Measurements from ENCODE around the gene RAMAC. TPM values are rescaled to one million over a fixed set of nuclear protein-coding genes. Genes with fewer than 3 reads are reported as not detected.
"Not testable (repeated sequence)": the region's sequence is repeated elsewhere in the genome, so short reads cannot be mapped to it uniquely, and the experiment has no call there.

RAMAC gene
- total RNA-seq, 1 donor from 2014 or later, result 15.0 TPM

GRCh38 chr15:82999905-83000671 lies 14.1 kb downstream of the RAMAC start:
- intact Hi-C loops (cut with micrococcal nuclease), result loop anchor here (10.0 kb wide), 1 partner anchor 155 kb away; no protein-coding TSS in a partner anchor
- DNase-seq, result no peak
- peak; percentile 85 for ATAC-seq

GRCh38 chr15:83000672-83001031 lies 14.6 kb downstream of the RAMAC start:
- peak; percentile 11 for ATAC-seq
- intact Hi-C loops (cut with micrococcal nuclease), result loop anchor here (10.0 kb wide), 1 partner anchor 156 kb away; no protein-coding TSS in a partner anchor
- not testable (repeated sequence) for DNase-seq

GRCh38 chr15:83010709-83011270 lies 24.8 kb downstream of the RAMAC start:
- ATAC-seq (peak; percentile 80), DNase-seq (peak; percentile 70)
- intact Hi-C loops (cut with micrococcal nuclease), result no loop called here

- ATAC-seq (peak; percentile 99), DNase-seq (peak; percentile 95)
- intact Hi-C loops (cut with micrococcal nuclease), result no loop called here
These were observed 25.5 kb downstream of the RAMAC start, which contains the start of gene C15orf40 for GRCh38 chr15:83011271-83012075. Gene C15orf40, minus strand, starts transcription at chr15:83011639. Its CDS starts 32 bp downstream, at chr15:83011607.

GRCh38 chr15:83012076-83012426 lies 26.0 kb downstream of the RAMAC start:
- ATAC-seq (no peak), DNase-seq (no peak)
- intact Hi-C loops (cut with micrococcal nuclease), result no loop called here

- intact Hi-C loops (cut with micrococcal nuclease), result no loop called here
- no peak for ATAC-seq
- DNase-seq, result no peak
These were observed 26.6 kb downstream of the RAMAC start for GRCh38 chr15:83012636-83013035.

- ATAC-seq, result no peak
- DNase-seq, result no peak
- intact Hi-C loops (cut with micrococcal nuclease), result no loop called here
These were observed 28.2 kb downstream of the RAMAC start for GRCh38 chr15:83014205-83014653.

- ATAC-seq (no peak), DNase-seq (no peak)
- intact Hi-C loops (cut with micrococcal nuclease), result no loop called here
These were observed 29.4 kb downstream of the RAMAC start for GRCh38 chr15:83015361-83015760.

GRCh38 chr15:83016906-83017305 lies 30.9 kb downstream of the RAMAC start:
- no peak for DNase-seq
- intact Hi-C loops (cut with micrococcal nuclease), result no loop called here
- no peak for ATAC-seq

GRCh38 chr15:83018436-83018835 lies 32.4 kb downstream of the RAMAC start:
- ATAC-seq, result no peak
- intact Hi-C loops (cut with micrococcal nuclease), result no loop called here
- no peak for DNase-seq

- intact Hi-C loops (cut with micrococcal nuclease), result no loop called here
- DNase-seq, result no peak
- no peak for ATAC-seq
These were observed 44.0 kb downstream of the RAMAC start for GRCh38 chr15:83030021-83030420.

GRCh38 chr15:83031234-83031633 lies 45.2 kb downstream of the RAMAC start:
- DNase-seq; ATAC-seq; intact Hi-C loops (cut with micrococcal nuclease): not testable (repeated sequence)

GRCh38 chr15:83036253-83036652 lies 50.2 kb downstream of the RAMAC start:
- intact Hi-C loops (cut with micrococcal nuclease), result no loop called here
- DNase-seq (no peak), ATAC-seq (no peak)

GRCh38 chr15:83039206-83039605 lies 53.2 kb downstream of the RAMAC start:
- no peak for DNase-seq
- intact Hi-C loops (cut with micrococcal nuclease), result no loop called here
- no peak for ATAC-seq

Other genes with a start within 250 kb of the RAMAC start
- 150 TPM for gene FSD2, start 180.1 kb upstream of the RAMAC start, total RNA-seq
- gene WHAMM, start 176.6 kb upstream of the RAMAC start, total RNA-seq, result 6.4 TPM
- gene HOMER2, start 33.5 kb upstream of the RAMAC start, total RNA-seq, result 59.4 TPM
- gene C15orf40, start 25.4 kb downstream of the RAMAC start, total RNA-seq, result 8.8 TPM
- 155 TPM for gene BTBD1, start 81.0 kb downstream of the RAMAC start, total RNA-seq
- gene TM6SF1, start 121.4 kb downstream of the RAMAC start, total RNA-seq, result 6.5 TPM
- 36.7 TPM for gene HDGFL3, start 221.6 kb downstream of the RAMAC start, total RNA-seq

All from left ventricle myocardium superior (tissue), 1 donor.